Fibroblast of lung (primary cell): Measurements from ENCODE around the gene MAT2A.

Experiments used
- CTCF ChIP-seq, 2 donors: IDR thresholded peaks in 1 of 2; conservative IDR thresholded peaks in 1 of 2; 1 replicate in 1 of 2; 2 replicates in 1 of 2; pipeline ENCODE4 v1.5.1; 2011 to 2012; ENCODE audit warnings: low read length in 2 of 2, control low read depth in 1 of 2, inconsistent platforms in 1 of 2, low read depth in 1 of 2, mild to moderate bottlenecking in 1 of 2
- EZH2 ChIP-seq: IDR thresholded peaks from 2 replicates; pipeline ENCODE4 v1.5.1; 2012; ENCODE audit warnings: low read length, control low read depth, mild to moderate bottlenecking; ENCODE audit errors: missing control alignments

- TF ChIP-seq CTCF (conservative IDR thresholded peaks at IDR 0.05 in 1 of 2, IDR thresholded peaks at IDR 0.05 in 1 of 2; ENCODE audit: low read depth in 1 of 2, low read length in 2 of 2) (no peak), EZH2 (no peak)
These were observed 4.9 kb upstream of the MAT2A start for GRCh38 chr2:85534099-85534498.
